ENCODE results near the gene NT5C.

NT5C gene

GRCh38 chr17:75109407-75110233, 21.9 kb downstream of the NT5C start, which contains the start of gene ARMC7:
Gene ARMC7, plus strand, starts transcription at chr17:75109969. Its CDS starts 320 bp downstream, at chr17:75110289.
- Histone ChIP-seq H3K4me3 (ENCODE audit: low read length in 2 of 2) (peak within 1 kb of the TSS; percentile 84 to 89), H3K4ac (ENCODE audit: low read length) (peak within 1 kb of the TSS; percentile 66), H3K36me3 (replicated peaks in 1 of 2; ENCODE audit: control insufficient read depth in 2 of 2, insufficient read depth in 2 of 2, low read length in 2 of 2) (peaks cover 2 to 8% of the 10 kb centered on the region in 2 donors), H3K9me3 (replicated peaks in 1 of 2; ENCODE audit: control insufficient read depth in 2 of 2, insufficient read depth in 1 of 2, low read depth in 1 of 2, low read length in 2 of 2) (no peaks in the 10 kb centered on the region), H3K18ac (ENCODE audit: low read length) (peak within 1 kb of the TSS; percentile 97), H2BK5ac (ENCODE audit: low read length) (peak within 1 kb of the TSS; percentile 53), H2BK12ac (ENCODE audit: low read length) (peak within 1 kb of the TSS; percentile 58), H3K9ac (ENCODE audit: low read depth, low read length, poor library complexity) (peak within 1 kb of the TSS; percentile 95), H3K79me1 (ENCODE audit: low read depth, low read length) (no peaks in the 10 kb centered on the region), H3K4me2 (ENCODE audit: insufficient read depth, low read length, poor library complexity, severe bottlenecking) (peak within 1 kb of the TSS; percentile 85), H4K91ac (ENCODE audit: low read depth, low read length, poor library complexity) (no peak within 1 kb of the TSS), H3K27me3 (ENCODE audit: control insufficient read depth in 3 of 3, insufficient read depth in 3 of 3, low read depth in 1 of 3, low read length in 3 of 3) (peaks cover 0 to 13% (median 7%) of the 10 kb centered on the region in 3 experiments), H4K8ac (ENCODE audit: low read depth, low read length) (no peak within 1 kb of the TSS), H3K27ac (replicated peaks; ENCODE audit: low read length) (peak within 1 kb of the TSS; percentile 43), H3K14ac (ENCODE audit: low read length) (peak within 1 kb of the TSS; percentile 82), H3K4me1 (ENCODE audit: control insufficient read depth in 2 of 2, insufficient read depth in 1 of 2, low read depth in 1 of 2, low read length in 2 of 2) (peaks cover 0 to 5% of the 10 kb centered on the region in 2 donors), H2AK5ac (ENCODE audit: low read depth, low read length) (peak within 1 kb of the TSS; percentile 88), H2BK15ac (ENCODE audit: low read length) (no peak within 1 kb of the TSS), H3K23ac (ENCODE audit: low read depth, low read length, poor library complexity) (peak within 1 kb of the TSS; percentile 99), H2BK120ac (ENCODE audit: low read depth, low read length) (no peak within 1 kb of the TSS), H2AFZ (ENCODE audit: low read length) (peak within 1 kb of the TSS; percentile 97)
- DNase-seq (ENCODE audit: low spot score), result peak; percentile 83
- no CpG with 5 or more reads among the region's 68 CpGs for WGBS, 2 donors (ENCODE audit: extremely low coverage in 2 of 2, insufficient read length in 2 of 2, insufficient replicate concordance in 1 of 2)

DNA sequence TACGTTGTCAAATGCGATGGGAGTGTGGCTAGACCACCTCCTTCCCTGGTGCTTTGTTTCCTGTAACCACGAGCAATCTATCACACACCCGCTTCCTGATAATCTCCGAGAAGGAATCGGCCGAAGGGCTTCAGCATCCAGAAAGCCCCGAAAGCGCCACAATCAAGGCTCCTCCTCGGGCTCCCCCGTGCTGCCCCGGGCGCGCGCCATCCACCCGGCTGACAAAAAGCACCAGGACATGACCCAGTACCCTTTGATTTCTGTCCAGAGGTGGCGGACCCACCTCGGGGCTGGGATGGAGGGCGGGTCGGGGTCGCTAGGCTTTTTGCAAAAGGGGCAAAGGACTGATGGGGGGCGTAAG, 22.5 kb downstream of the NT5C start:
- peaks cover 0 to 14% (median 7%) of the 10 kb centered on the region in 3 experiments for H3K27me3 ChIP-seq (ENCODE audit: control insufficient read depth in 3 of 3, insufficient read depth in 3 of 3, low read depth in 1 of 3, low read length in 3 of 3)
- no peak overlapping the region for H2BK120ac ChIP-seq (ENCODE audit: low read depth, low read length)
- H3K4ac ChIP-seq (ENCODE audit: low read length), result peak overlapping the region; percentile 66
- peaks cover 0 to 5% of the 10 kb centered on the region in 2 donors for H3K4me1 ChIP-seq (ENCODE audit: control insufficient read depth in 2 of 2, insufficient read depth in 1 of 2, low read depth in 1 of 2, low read length in 2 of 2)
- DNase-seq (ENCODE audit: low spot score), result no peak
- no peak overlapping the region for H4K91ac ChIP-seq (ENCODE audit: low read depth, low read length, poor library complexity)
- peak overlapping the region; percentile 53 for H2BK5ac ChIP-seq (ENCODE audit: low read length)
- peak overlapping the region; percentile 85 for H3K4me2 ChIP-seq (ENCODE audit: insufficient read depth, low read length, poor library complexity, severe bottlenecking)
- no peaks in the 10 kb centered on the region for H3K9me3 ChIP-seq (replicated peaks in 1 of 2; ENCODE audit: control insufficient read depth in 2 of 2, insufficient read depth in 1 of 2, low read depth in 1 of 2, low read length in 2 of 2)
- H3K36me3 ChIP-seq (replicated peaks in 1 of 2; ENCODE audit: control insufficient read depth in 2 of 2, insufficient read depth in 2 of 2, low read length in 2 of 2), result peaks cover 2 to 4% of the 10 kb centered on the region in 2 donors
- H3K18ac ChIP-seq (ENCODE audit: low read length), result peak overlapping the region; percentile 97
- H3K27ac ChIP-seq (replicated peaks; ENCODE audit: low read length), result no peak overlapping the region
- WGBS, 2 donors (ENCODE audit: extremely low coverage in 2 of 2, insufficient read length in 2 of 2, insufficient replicate concordance in 1 of 2), result no CpG with 5 or more reads among the region's 22 CpGs
- H3K4me3 ChIP-seq (ENCODE audit: low read length in 2 of 2), result peak overlapping the region; percentile 84 to 89
- peak overlapping the region; percentile 58 for H2BK12ac ChIP-seq (ENCODE audit: low read length)
- H2AK5ac ChIP-seq (ENCODE audit: low read depth, low read length), result peak overlapping the region; percentile 88
- H2AFZ ChIP-seq (ENCODE audit: low read length), result peak overlapping the region; percentile 97
- no peak overlapping the region for H2BK15ac ChIP-seq (ENCODE audit: low read length)
- H3K14ac ChIP-seq (ENCODE audit: low read length), result peak overlapping the region; percentile 82
- H4K8ac ChIP-seq (ENCODE audit: low read depth, low read length), result no peak overlapping the region
- no peaks in the 10 kb centered on the region for H3K79me1 ChIP-seq (ENCODE audit: low read depth, low read length)
- peak overlapping the region; percentile 83 for H3K9ac ChIP-seq (ENCODE audit: low read depth, low read length, poor library complexity)
- H3K23ac ChIP-seq (ENCODE audit: low read depth, low read length, poor library complexity), result peak overlapping the region; percentile 99

GRCh38 chr17:75108193-75108592, 23.3 kb downstream of the NT5C start:
- H3K4me2 ChIP-seq (ENCODE audit: insufficient read depth, low read length, poor library complexity, severe bottlenecking), result no peak overlapping the region
- no peak overlapping the region for H3K27ac ChIP-seq (replicated peaks; ENCODE audit: low read length)
- no peak overlapping the region for H3K4me3 ChIP-seq (ENCODE audit: low read length in 2 of 2)
- H3K18ac ChIP-seq (ENCODE audit: low read length), result no peak overlapping the region
- no peak overlapping the region for H2BK5ac ChIP-seq (ENCODE audit: low read length)
- no peak overlapping the region for H4K8ac ChIP-seq (ENCODE audit: low read depth, low read length)
- H3K4me1 ChIP-seq (ENCODE audit: control insufficient read depth in 2 of 2, insufficient read depth in 1 of 2, low read depth in 1 of 2, low read length in 2 of 2), result peaks cover 0 to 5% of the 10 kb centered on the region in 2 donors
- no peaks in the 10 kb centered on the region for H3K79me1 ChIP-seq (ENCODE audit: low read depth, low read length)
- peak overlapping the region; percentile 81 for H3K23ac ChIP-seq (ENCODE audit: low read depth, low read length, poor library complexity)
- no peaks in the 10 kb centered on the region for H3K9me3 ChIP-seq (replicated peaks in 1 of 2; ENCODE audit: control insufficient read depth in 2 of 2, insufficient read depth in 1 of 2, low read depth in 1 of 2, low read length in 2 of 2)
- H3K4ac ChIP-seq (ENCODE audit: low read length), result no peak overlapping the region
- H2BK12ac ChIP-seq (ENCODE audit: low read length), result no peak overlapping the region
- H3K27me3 ChIP-seq (ENCODE audit: control insufficient read depth in 3 of 3, insufficient read depth in 3 of 3, low read depth in 1 of 3, low read length in 3 of 3), result peaks cover 0 to 14% (median 7%) of the 10 kb centered on the region in 3 experiments
- peak overlapping the region; percentile 12 for H3K9ac ChIP-seq (ENCODE audit: low read depth, low read length, poor library complexity)
- H2BK120ac ChIP-seq (ENCODE audit: low read depth, low read length), result no peak overlapping the region
- no peak for DNase-seq (ENCODE audit: low spot score)
- peak overlapping the region; percentile 88 for H2AK5ac ChIP-seq (ENCODE audit: low read depth, low read length)
- H3K36me3 ChIP-seq (replicated peaks in 1 of 2; ENCODE audit: control insufficient read depth in 2 of 2, insufficient read depth in 2 of 2, low read length in 2 of 2), result peaks cover 2 to 4% of the 10 kb centered on the region in 2 donors
- H3K14ac ChIP-seq (ENCODE audit: low read length), result no peak overlapping the region
- no CpG with 5 or more reads among the region's 2 CpGs for WGBS, 2 donors (ENCODE audit: extremely low coverage in 2 of 2, insufficient read length in 2 of 2, insufficient replicate concordance in 1 of 2)
- H2AFZ ChIP-seq (ENCODE audit: low read length), result no peak overlapping the region
- H2BK15ac ChIP-seq (ENCODE audit: low read length), result peak overlapping the region; percentile 33
- no peak overlapping the region for H4K91ac ChIP-seq (ENCODE audit: low read depth, low read length, poor library complexity)

Data from neuronal stem cell (in vitro differentiated cells).